Fibroblast of the aortic adventitia (primary cell): ENCODE results near the gene SERTAD3. TPM values are rescaled to one million over a fixed set of nuclear protein-coding genes. Genes with fewer than 3 reads are reported as not detected.

ENCODE experiments used
- DNase-seq: peaks from one replicate; pipeline ENCODE4 v3.0.0-alpha.2; 2010; ENCODE audit warnings: low read depth
- H3K4me3 ChIP-seq: 2 replicates; pipeline ENCODE4 v1.5.1; 2011; ENCODE audit warnings: low read depth, mild to moderate bottlenecking, control low read depth, low read length, moderate library complexity
- CTCF ChIP-seq: IDR thresholded peaks from 2 replicates; pipeline ENCODE4 v1.5.1; 2011; ENCODE audit warnings: mild to moderate bottlenecking, low read length, control low read depth, inconsistent platforms; ENCODE audit not compliant: insufficient read depth
- total RNA-seq: library from RNA; depleted of rRNA; stranded (reverse); fragments of >200 nt; gene quantifications from 2 replicates; pipeline ENCODE4 v1.2.3, GENCODE V29; 2012; ENCODE audit warnings: low replicate concordance

SERTAD3 gene
- total RNA-seq, 1 donor, result 24.4 TPM

- no peak for DNase-seq
- TF ChIP-seq CTCF, result no peak
- no peak overlapping the region for H3K4me3 ChIP-seq
Observed at GRCh38 chr19:40445780-40446262, 1.7 kb upstream of the SERTAD3 start.

- DNase-seq, result no peak
- peak; percentile 25 for TF ChIP-seq CTCF
- peak overlapping the region; percentile 84 for H3K4me3 ChIP-seq
Observed at GRCh38 chr19:40444825-40445312, 734 bp upstream of the SERTAD3 start.

GRCh38 chr19:40443131-40443999 is 770 bp downstream of the SERTAD3 start:
- peak; percentile 100 for DNase-seq
- no peak for TF ChIP-seq CTCF
- H3K4me3 ChIP-seq, result peak overlapping the region; percentile 84

DNA sequence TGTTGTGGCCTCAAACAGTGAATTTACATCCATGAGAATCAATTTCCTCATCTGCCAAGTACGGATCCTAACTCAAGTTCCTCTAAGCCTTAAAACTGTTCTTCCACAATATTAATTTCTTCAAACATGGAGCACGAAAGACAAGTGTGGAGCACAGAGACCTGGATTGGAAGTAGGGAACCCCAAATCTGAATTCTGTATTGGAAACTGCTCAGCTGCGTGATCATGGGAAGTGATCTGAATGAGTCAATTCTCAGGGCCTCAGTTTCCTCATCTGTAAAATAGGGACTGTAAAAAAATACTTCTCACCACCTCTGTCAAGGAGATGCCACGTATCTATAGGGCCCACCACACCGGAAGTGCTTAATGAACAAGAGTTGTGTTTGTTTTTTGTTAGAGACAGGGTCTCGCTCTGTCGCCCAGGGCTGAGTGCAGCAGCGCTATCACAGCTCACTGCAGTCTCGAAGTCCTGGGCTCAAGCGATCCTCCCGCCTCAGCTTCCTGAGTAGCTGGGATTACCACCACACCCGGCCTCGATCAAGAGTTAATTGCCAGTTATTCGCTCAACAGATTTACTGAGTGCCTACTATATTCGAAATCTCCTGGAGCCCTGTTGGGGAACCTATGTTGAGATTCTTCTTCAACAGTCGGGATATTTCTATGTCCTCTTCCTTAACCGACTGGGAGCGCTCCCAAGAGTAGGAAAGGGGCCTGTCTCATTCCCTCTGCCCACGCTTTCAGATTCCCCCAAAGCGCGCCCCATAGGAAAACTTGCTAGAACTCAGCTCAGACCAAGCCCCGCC is 1.6 kb downstream of the SERTAD3 start:
- no peak for DNase-seq
- peak overlapping the region; percentile 70 for H3K4me3 ChIP-seq
- TF ChIP-seq CTCF, result no peak

GRCh38 chr19:40441719-40442253 is 2.3 kb downstream of the SERTAD3 start:
- no peak for DNase-seq
- peak overlapping the region; percentile 70 for H3K4me3 ChIP-seq
- no peak for TF ChIP-seq CTCF

- no peak overlapping the region for H3K4me3 ChIP-seq
- no peak for TF ChIP-seq CTCF
- DNase-seq, result no peak
Observed at GRCh38 chr19:40438284-40438683, 5.9 kb downstream of the SERTAD3 start.
